Dendritic cell treated with granulocyte-macrophage colony-stimulating factor and Interleukin-4, amounts not matched to agents 40 ng/mL and 50 ng/mL, for 4 days (primary cell): ENCODE measurements around the gene MYPN.
"Not testable (repeated sequence)": the region's sequence is repeated elsewhere in the genome, so short reads cannot be mapped to it uniquely, and the experiment has no call there.

Experiments used
- H3K27ac Mint-ChIP-seq: one replicate; pipeline ENCODE4 v1.8.0; 2022; ENCODE audit warnings: mild to moderate bottlenecking, mixed read lengths
- H3K27me3 Mint-ChIP-seq: one replicate; pipeline ENCODE4 v1.8.0; 2022; ENCODE audit warnings: mild to moderate bottlenecking, mixed read lengths
- H3K36me3 Mint-ChIP-seq: one replicate; pipeline ENCODE4 v1.8.0; 2022; ENCODE audit warnings: low read depth, mixed read lengths
- H3K4me1 Mint-ChIP-seq: one replicate; pipeline ENCODE4 v1.8.0; 2022; ENCODE audit warnings: low read depth, mixed read lengths
- H3K4me3 Mint-ChIP-seq: one replicate; pipeline ENCODE4 v1.8.0; 2022; ENCODE audit warnings: mild to moderate bottlenecking, moderate library complexity, mixed read lengths
- H3K9me3 Mint-ChIP-seq: one replicate; pipeline ENCODE4 v1.8.0; 2022; ENCODE audit warnings: mixed read lengths
- intact Hi-C: fragments of 100-400 bp; cut with micrococcal nuclease; formaldehyde crosslinking; loops from one replicate; pipeline ENCODE4 v1.15.0; 2022

The MYPN gene

DNA sequence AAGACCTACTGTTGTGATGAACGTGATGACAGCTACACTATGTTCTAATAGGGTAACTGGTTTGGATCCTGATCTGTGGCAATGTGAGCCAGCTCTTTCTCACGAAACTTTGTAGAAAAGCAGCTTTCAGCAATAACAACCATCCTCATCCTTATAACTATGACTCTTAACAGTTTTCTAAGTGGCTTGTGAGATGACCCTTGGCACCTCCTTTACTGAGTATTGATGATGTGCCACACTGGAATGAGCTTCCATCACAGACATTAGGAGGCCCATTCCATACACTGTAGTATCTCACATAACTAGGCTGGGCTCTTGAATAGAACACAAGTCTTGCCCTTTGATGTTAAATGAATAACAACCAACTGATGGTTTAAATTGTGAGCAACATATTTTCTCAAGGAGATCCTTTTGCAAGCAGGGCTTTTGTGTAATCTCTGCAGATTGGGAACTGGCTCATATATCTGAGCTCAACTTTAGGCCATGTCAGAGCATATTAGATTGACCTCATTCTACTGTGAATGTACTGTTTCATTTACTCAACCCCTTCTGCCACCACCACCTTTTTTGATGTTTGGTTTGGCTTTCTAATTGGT, 46.4 kb downstream of the MYPN start:
- Mint-ChIP-seq H3K27me3 (no peaks in the 10 kb centered on the region), H3K9me3 (no peaks in the 10 kb centered on the region), H3K4me1 (no peaks in the 10 kb centered on the region), H3K4me3 (no peak overlapping the region), H3K27ac (no peak overlapping the region), H3K36me3 (no peaks in the 10 kb centered on the region)
- intact Hi-C loops: loop anchor here (1.0 to 5.0 kb wide), 3 partner anchors 73 to 367 kb away; no protein-coding TSS in a partner anchor

DNA sequence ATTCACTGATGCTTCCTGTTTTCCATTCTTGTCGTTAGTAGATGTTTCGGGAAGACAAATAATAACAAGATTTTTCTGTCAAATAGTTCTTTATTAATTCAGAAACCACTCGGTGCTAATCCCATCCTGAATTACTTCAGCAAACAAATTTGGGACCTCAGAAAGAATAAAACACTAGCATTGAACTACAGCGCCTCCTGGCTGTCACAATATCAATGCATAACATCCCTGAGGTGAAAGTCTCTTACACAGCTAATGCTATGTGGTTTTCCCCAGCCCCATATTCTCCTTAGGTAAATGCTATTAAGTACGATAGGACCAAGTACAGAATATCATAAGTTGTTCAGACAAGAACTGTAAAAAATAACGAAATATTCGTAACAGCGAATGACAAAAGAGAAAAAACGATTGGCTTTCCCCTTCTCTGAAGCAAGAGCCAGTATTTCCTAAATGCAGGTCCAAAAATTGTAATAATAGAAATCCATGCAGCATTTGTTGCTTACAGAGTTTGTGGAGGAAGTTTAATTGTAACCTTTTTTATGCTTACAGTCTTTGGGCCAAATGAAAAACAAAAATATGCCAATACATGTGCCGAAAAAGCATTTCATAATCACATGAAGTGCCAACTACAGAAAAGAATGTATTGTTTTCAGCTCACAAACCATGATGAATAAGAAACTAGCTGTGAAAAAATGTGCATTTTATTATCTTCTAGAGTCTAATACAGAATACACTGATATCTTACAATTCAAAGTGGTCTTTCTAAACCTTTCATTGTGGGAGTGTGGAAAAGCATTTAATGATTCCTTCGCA, 47.3 kb downstream of the MYPN start:
- Mint-ChIP-seq H3K4me3 (no peak overlapping the region), H3K27me3 (no peaks in the 10 kb centered on the region), H3K27ac (no peak overlapping the region), H3K9me3 (no peaks in the 10 kb centered on the region), H3K36me3 (no peaks in the 10 kb centered on the region), H3K4me1 (no peaks in the 10 kb centered on the region)
- intact Hi-C loops: loop anchor here (1.0 to 5.0 kb wide), 3 partner anchors 74 to 368 kb away; no protein-coding TSS in a partner anchor

DNA sequence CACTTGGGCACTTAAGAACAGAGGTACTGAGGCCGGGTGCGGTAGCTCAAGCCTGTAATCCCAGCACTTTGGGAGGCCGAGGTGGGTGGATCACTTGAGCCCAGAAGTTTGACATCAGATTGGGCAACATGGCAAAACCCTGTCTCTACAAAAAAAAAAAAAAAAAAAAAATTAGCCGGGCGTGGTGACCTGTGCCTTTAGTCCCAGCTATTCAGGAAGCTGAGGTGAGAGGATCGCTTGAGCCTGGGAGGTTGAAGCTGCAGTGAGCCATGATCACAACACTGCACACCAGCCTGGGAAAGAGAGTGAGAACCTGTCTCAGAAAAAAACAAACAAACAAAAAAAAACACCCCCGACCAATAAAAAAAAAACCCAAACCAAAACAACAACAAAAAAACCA, 48.2 kb downstream of the MYPN start:
- H3K27ac Mint-ChIP-seq, H3K4me1 Mint-ChIP-seq, H3K27me3 Mint-ChIP-seq, H3K9me3 Mint-ChIP-seq, H3K4me3 Mint-ChIP-seq, H3K36me3 Mint-ChIP-seq: not testable (repeated sequence)
- intact Hi-C loops: loop anchor here (5.0 kb wide), 1 partner anchor 75 kb away; no protein-coding TSS in a partner anchor

DNA sequence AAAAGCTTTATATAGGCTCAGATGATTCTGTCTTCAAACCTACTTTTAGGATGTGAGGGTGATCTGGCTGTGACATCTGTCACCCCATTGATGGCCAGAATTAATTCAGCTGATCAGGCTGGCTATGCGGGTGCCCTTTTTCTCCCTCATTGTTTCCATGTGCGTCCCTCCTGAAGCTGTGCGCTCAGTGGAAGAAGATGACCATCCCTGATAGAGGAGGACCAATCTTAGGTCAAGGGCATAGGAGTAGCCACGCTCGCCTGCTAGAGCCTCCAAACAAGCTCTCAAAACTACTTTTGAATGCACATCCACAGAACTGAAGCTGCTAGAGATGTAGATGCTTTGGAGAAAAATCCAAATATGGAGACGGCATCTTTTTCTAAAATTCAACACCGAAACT, 48.7 kb downstream of the MYPN start:
- no peak overlapping the region for H3K4me3 Mint-ChIP-seq
- H3K36me3 Mint-ChIP-seq: no peaks in the 10 kb centered on the region
- H3K9me3 Mint-ChIP-seq: no peaks in the 10 kb centered on the region
- H3K27ac Mint-ChIP-seq: no peak overlapping the region
- intact Hi-C loops: loop anchor here (5.0 kb wide), 1 partner anchor 76 kb away; no protein-coding TSS in a partner anchor
- no peaks in the 10 kb centered on the region for H3K27me3 Mint-ChIP-seq
- no peaks in the 10 kb centered on the region for H3K4me1 Mint-ChIP-seq

DNA sequence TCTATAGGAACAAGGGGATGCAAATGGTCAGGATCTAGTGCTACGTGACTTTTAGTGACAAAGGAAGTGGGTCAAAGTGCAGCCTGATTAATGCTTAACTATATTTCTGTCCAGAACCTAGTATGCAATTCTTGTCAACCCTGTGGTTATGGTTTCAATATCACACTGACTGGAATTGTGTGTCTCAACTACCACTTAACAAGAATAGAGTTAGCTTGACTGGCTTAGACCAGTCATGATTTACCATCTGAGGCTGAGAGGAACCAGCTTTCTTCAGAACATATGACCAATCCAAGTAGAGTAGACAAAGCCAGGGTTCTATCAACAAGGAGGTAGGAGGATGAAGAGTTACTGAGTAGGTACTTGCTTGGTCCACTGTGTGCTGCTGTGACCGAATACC, 54.4 kb downstream of the MYPN start:
- Mint-ChIP-seq H3K4me1 (no peaks in the 10 kb centered on the region), H3K9me3 (no peaks in the 10 kb centered on the region), H3K27ac (no peak overlapping the region), H3K36me3 (no peaks in the 10 kb centered on the region), H3K27me3 (no peaks in the 10 kb centered on the region), H3K4me3 (no peak overlapping the region)
- intact Hi-C loops: no loop called here

DNA sequence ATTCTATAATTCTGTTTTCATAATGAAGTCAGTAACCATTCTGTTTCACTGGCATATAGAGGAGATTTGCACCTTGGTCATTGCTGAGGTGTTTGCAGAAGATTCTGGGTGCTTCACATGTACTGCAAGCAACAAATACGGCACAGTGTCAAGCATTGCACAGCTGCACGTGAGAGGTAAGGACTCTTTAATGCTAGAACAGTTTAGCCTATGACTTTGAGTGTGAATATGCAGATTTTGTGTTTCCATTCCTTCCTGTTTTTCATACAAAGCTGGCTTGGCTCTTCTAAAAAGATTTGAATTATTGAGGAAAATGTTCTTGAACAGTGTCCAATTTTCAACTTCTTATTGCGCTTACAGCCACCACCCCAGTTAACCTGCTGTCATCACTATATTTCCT, 56.4 kb downstream of the MYPN start:
- no peak overlapping the region for H3K27ac Mint-ChIP-seq
- H3K36me3 Mint-ChIP-seq: no peaks in the 10 kb centered on the region
- H3K4me3 Mint-ChIP-seq: no peak overlapping the region
- intact Hi-C loops: no loop called here
- no peaks in the 10 kb centered on the region for H3K9me3 Mint-ChIP-seq
- H3K27me3 Mint-ChIP-seq: no peaks in the 10 kb centered on the region
- no peaks in the 10 kb centered on the region for H3K4me1 Mint-ChIP-seq

DNA sequence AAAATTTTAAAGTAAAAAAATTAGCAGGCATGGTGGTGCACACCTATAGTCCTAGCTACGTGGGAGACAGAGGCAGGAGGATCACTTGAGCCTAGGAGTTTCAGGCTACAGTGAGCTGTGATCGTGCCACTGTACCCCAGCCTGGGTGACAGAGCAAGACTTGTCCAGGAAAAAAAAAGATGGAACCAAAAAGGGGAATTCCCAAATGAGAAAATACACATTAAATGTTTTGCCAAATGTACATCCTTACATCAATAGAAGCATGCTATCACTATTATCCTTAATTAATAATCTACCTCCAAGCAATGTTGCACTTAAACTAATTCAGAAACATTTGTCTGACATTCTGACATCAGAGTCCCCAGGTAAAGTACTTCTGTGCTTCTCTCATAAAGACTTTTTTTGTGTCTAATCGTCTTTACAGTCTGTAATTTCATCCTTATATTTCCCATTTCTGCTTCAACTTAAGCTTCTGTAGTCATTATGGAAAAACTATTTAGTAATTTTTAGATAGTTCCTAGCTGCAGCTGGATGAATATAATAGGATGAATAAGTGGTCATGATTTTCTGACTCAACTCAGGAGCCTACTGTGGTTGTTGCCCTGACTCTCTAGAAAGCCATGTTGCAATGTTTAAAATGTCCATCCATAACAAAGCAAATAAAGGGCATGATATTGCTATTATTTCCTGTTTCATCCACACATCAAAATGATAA, 57.7 kb downstream of the MYPN start:
- Mint-ChIP-seq H3K9me3 (no peaks in the 10 kb centered on the region), H3K36me3 (no peaks in the 10 kb centered on the region), H3K4me3 (no peak overlapping the region), H3K27me3 (no peaks in the 10 kb centered on the region), H3K4me1 (no peaks in the 10 kb centered on the region), H3K27ac (no peak overlapping the region)
- intact Hi-C loops: no loop called here

DNA sequence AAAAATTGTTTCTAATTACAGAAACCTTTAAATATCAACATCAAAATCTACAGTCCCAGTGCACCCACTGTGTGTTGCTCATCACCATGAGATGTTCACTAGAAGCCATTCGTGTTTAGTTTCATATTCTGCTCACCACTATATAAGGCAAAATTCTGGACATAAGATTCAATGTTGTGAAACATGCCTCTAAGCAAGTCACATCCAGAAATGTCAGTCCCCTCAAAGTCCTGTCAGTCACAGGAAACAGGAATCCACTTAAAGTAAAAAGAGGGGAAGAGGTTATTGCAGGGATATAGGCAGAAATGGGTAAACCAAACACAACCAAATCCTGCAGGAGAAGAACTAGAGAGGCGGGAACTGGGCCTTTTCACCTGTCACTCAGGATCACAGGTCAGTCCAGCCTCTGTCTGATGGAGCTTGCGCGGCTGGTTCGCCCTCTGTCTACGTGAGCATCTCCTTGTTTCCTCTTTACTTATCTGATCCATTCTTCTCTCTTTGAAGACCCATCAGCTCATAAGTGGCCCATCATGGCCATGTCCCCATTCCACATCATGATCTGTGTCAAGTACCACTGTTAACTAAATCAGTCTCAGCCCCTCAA, 58.4 kb downstream of the MYPN start:
- no peaks in the 10 kb centered on the region for H3K9me3 Mint-ChIP-seq
- no peak overlapping the region for H3K27ac Mint-ChIP-seq
- H3K4me3 Mint-ChIP-seq: no peak overlapping the region
- no peaks in the 10 kb centered on the region for H3K4me1 Mint-ChIP-seq
- H3K27me3 Mint-ChIP-seq: no peaks in the 10 kb centered on the region
- H3K36me3 Mint-ChIP-seq: no peaks in the 10 kb centered on the region
- intact Hi-C loops: no loop called here

DNA sequence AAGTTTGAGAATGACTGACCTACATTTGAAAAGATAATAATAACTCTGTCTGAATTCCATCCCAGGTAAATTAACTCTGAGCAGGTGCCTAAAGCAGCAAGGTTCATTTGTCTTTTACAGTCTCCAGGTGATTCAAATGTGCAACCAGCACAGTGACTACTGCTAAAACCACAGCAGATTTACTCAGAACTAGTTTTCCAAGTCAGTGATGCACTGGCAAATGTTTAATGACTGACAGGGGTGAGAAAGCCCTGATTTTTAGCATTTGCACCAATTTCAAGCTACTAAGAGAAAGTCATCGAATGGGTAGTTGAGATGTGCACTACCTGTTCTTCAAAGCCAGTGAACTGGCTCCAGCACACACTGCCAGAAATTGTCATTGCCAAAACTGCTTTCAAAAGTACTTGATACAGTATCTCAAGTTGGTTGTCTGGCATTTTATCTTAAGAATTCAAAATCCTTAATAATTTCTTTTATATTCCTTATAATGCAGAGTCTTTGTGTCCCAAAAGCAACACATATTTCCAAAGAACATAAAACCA, 62.3 kb downstream of the MYPN start:
- Mint-ChIP-seq H3K4me3 (no peak overlapping the region), H3K27ac (no peak overlapping the region)

DNA sequence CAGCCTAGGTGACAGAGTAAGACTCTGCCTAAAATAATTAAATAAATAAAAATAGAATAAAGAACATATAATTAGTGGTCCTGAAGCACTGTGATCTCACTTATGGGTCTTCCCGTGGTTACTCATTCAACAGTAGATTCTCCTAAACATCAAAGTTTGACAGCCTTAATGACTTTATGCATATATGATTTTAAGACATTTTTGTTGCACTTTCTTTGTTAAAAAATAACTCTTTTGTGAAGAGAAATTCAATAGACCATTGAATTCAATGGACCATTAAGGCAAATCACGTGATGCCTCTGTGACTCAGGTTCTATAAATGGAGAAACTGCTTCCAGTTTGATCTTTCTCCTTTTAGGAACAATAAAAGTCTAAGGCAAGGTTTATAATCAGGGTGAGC, 63.0 kb downstream of the MYPN start:
- Mint-ChIP-seq H3K27me3 (no peaks in the 10 kb centered on the region), H3K9me3 (no peaks in the 10 kb centered on the region), H3K4me1 (no peaks in the 10 kb centered on the region), H3K36me3 (no peaks in the 10 kb centered on the region), H3K27ac (no peak overlapping the region), H3K4me3 (no peak overlapping the region)
- intact Hi-C loops: no loop called here

More for the DNA sequence above, 62.3 kb downstream of the MYPN start:
- Mint-ChIP-seq H3K27me3 (no peaks in the 10 kb centered on the region), H3K4me1 (no peaks in the 10 kb centered on the region), H3K36me3 (no peaks in the 10 kb centered on the region), H3K9me3 (no peaks in the 10 kb centered on the region)
- intact Hi-C loops: no loop called here

DNA sequence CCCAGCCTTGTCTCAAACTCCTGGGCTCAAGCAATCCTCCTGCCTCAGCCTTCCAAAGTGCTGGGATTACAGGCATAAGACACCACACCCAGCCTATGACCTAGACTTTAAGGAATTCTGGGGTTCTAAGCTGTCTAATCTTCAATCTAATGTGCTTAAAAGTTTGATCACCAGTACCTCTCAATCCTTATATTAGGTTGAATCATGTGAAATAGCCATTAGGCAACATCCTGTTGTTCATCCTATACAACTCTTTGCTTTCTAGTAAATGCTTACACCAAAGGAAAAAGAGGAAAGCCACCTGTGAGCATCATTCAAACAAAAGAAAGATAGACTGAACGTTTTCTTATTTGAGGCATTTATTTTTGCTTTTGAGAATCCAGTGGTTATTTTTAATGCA, 66.7 kb downstream of the MYPN start:
- intact Hi-C loops: no loop called here
- no peaks in the 10 kb centered on the region for H3K27me3 Mint-ChIP-seq
- no peaks in the 10 kb centered on the region for H3K4me1 Mint-ChIP-seq

DNA sequence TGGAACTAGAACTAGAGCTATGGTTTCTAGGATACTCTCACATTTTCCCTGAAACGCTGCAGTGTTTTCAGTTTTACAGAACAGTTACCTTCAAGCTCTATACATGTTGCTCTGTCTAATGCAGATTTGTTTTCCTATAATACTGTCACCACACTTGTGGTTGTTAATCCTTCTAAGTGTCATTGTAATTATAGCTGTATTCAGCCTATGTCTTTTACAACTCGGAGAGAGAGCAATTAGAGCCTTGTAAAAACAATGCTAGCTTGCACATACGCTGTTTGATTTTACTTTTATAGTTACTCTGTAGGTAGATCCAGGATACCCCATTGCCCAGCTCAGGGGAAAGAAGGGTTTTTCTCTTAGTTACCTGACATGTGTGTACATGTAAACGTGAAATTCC, 67.5 kb downstream of the MYPN start:
- no peak overlapping the region for H3K27ac Mint-ChIP-seq
- no peaks in the 10 kb centered on the region for H3K27me3 Mint-ChIP-seq
- intact Hi-C loops: no loop called here
- no peak overlapping the region for H3K4me3 Mint-ChIP-seq
- H3K9me3 Mint-ChIP-seq: no peaks in the 10 kb centered on the region
- H3K36me3 Mint-ChIP-seq: no peaks in the 10 kb centered on the region
- H3K4me1 Mint-ChIP-seq: no peaks in the 10 kb centered on the region

More for the DNA sequence above, 66.7 kb downstream of the MYPN start:
- Mint-ChIP-seq H3K4me3 (no peak overlapping the region), H3K9me3 (no peaks in the 10 kb centered on the region), H3K36me3 (no peaks in the 10 kb centered on the region), H3K27ac (no peak overlapping the region)

DNA sequence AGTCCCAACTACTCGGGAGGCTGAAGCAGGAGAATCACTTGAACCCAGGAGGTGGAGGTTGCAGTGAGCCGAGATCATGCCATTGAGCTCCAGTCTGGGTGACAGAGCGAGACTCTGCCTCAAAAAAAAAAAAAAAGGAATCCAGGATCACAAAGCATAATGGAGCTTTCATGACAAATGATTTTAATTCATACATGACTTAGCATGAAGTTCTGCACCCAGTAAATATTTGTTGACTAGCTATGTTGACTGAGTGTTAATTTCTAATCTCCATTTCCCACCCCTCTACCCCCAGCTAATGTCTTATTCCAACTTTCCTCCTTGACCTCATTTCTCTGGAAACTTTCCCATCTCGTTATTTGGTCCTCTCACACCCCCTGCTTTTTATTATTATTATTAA, 69.3 kb downstream of the MYPN start:
- H3K9me3 Mint-ChIP-seq: no peaks in the 10 kb centered on the region
- no peaks in the 10 kb centered on the region for H3K4me1 Mint-ChIP-seq
- no peak overlapping the region for H3K27ac Mint-ChIP-seq
- H3K4me3 Mint-ChIP-seq: no peak overlapping the region
- H3K36me3 Mint-ChIP-seq: no peaks in the 10 kb centered on the region
- no peaks in the 10 kb centered on the region for H3K27me3 Mint-ChIP-seq
- intact Hi-C loops: no loop called here

DNA sequence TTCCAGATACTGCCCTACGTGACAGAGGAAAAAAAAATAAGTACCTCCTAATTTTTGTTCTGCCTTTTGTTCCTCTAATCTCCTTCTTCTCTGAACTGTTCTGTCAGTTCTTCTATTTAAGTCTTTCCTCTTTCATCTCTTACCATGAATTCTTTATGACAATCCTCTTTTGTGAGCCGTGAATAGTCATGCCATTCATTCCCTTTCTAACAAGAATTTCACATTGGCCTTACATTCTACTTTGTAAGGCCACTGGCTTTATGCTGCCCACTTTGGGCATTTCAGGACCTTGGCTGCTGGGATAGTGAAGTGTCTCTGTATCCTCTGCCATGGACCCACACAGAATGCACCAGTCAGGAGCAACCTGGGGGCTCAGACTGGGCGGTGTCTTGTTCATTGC, 69.7 kb downstream of the MYPN start:
- no peaks in the 10 kb centered on the region for H3K9me3 Mint-ChIP-seq
- no peaks in the 10 kb centered on the region for H3K36me3 Mint-ChIP-seq
- H3K27me3 Mint-ChIP-seq: no peaks in the 10 kb centered on the region
- intact Hi-C loops: no loop called here
- no peak overlapping the region for H3K27ac Mint-ChIP-seq
- no peak overlapping the region for H3K4me3 Mint-ChIP-seq
- H3K4me1 Mint-ChIP-seq: no peaks in the 10 kb centered on the region
